Measurements from ENCODE around the gene PRR11. TPM values are rescaled to one million over a fixed set of nuclear protein-coding genes. Genes with fewer than 3 reads are reported as not detected.
A peak's percentile ranks its signal among the peaks of the same experiment; 100 is the strongest.

The PRR11 gene
- polyA plus RNA-seq, 3 donors, result 1.1 to 3.9 (median 1.7) TPM

- Mint-ChIP-seq H3K36me3 (no peaks in the 10 kb centered on the region), H3K27ac (peak within 1 kb of the TSS in 6 of 7 donors; percentile 6 to 91 (median 68)), H3K27me3 (ENCODE audit: low read depth in 3 of 3) (peaks cover 0 to 2% (median 0%) of the 10 kb centered on the region in 3 donors), H3K4me3 (peak within 1 kb of the TSS; percentile 99 to 100), H3K9me3 (no peaks in the 10 kb centered on the region), H3K4me1 (peaks cover 11% of the 10 kb centered on the region)
- no peaks in the 10 kb centered on the region for H3K27me3 ChIP-seq (ENCODE audit: control insufficient read depth in 2 of 2, insufficient read depth in 2 of 2, low read length in 2 of 2)
- H3K4me2 ChIP-seq (replicated peaks; ENCODE audit: extremely low read depth, low read length, poor library complexity, severe bottlenecking), result peak within 1 kb of the TSS; percentile 91
- peaks cover 13 to 20% of the 10 kb centered on the region in 2 donors for H3K4me1 ChIP-seq (ENCODE audit: control insufficient read depth in 1 of 2, insufficient read depth in 2 of 2, low read length in 2 of 2)
- peak within 1 kb of the TSS; percentile 77 to 94 (median 89) for H3K4me3 ChIP-seq (replicated peaks in 1 of 3; ENCODE audit: low read depth in 2 of 3, low read length in 3 of 3)
- peaks cover under 1 to 1% of the 10 kb centered on the region in 2 donors for H3K36me3 ChIP-seq (replicated peaks in 1 of 2; ENCODE audit: control insufficient read depth in 1 of 2, insufficient read depth in 2 of 2, low read length in 2 of 2)
- TF ChIP-seq CTCF (IDR thresholded peaks at IDR 0.05), result peak; percentile 71
- H3K27ac ChIP-seq (ENCODE audit: low read depth in 1 of 2, low read length in 2 of 2), result peak within 1 kb of the TSS in 1 of 2 donors; percentile 56
- H2AFZ ChIP-seq (ENCODE audit: insufficient read depth, low read depth, low read length, poor library complexity, severe bottlenecking), result peak within 1 kb of the TSS; percentile 98
- no peaks in the 10 kb centered on the region for H4K20me1 ChIP-seq (ENCODE audit: insufficient read depth, low read length)
- H3K9me3 ChIP-seq (replicated peaks in 1 of 2; ENCODE audit: control insufficient read depth in 1 of 2, insufficient read depth in 1 of 2, low read length in 2 of 2), result no peaks in the 10 kb centered on the region
- DNase-seq, result peak; percentile 92 to 96 (median 95)
- H3K9ac ChIP-seq (ENCODE audit: insufficient read depth, low read length, poor library complexity, severe bottlenecking), result peak within 1 kb of the TSS; percentile 67
- intact Hi-C loops (cut with micrococcal nuclease), result loop anchor here in 1 of 2 donors (5.0 kb wide), 1 partner anchor 222 kb away; no protein-coding TSS in a partner anchor
- no peaks in the 10 kb centered on the region for H3K79me2 ChIP-seq (ENCODE audit: insufficient read depth, low read length)
- WGBS (ENCODE audit: insufficient coverage), result under 1% methylated on average over 57 of the region's 60 CpGs
These were observed 65.0 kb downstream of the PRR11 start, which contains the start of gene GDPD1 for GRCh38 chr17:59220328-59221158. GDPD1 (plus strand) TSS chr17:59220511; CDS start chr17:59220610, 99 bp downstream.

- H3K9me3 Mint-ChIP-seq, result no peaks in the 10 kb centered on the region
- H3K9ac ChIP-seq (ENCODE audit: insufficient read depth, low read length, poor library complexity, severe bottlenecking), result peak overlapping the region; percentile 67
- TF ChIP-seq CTCF (IDR thresholded peaks at IDR 0.05), result no peak
- peak overlapping the region; percentile 91 for H3K4me2 ChIP-seq (replicated peaks; ENCODE audit: extremely low read depth, low read length, poor library complexity, severe bottlenecking)
- intact Hi-C loops (cut with micrococcal nuclease), result loop anchor here in 1 of 2 donors (5.0 kb wide), 1 partner anchor 221 kb away; no protein-coding TSS in a partner anchor
- peaks cover 0 to 2% (median 0%) of the 10 kb centered on the region in 3 donors for H3K27me3 Mint-ChIP-seq (ENCODE audit: low read depth in 3 of 3)
- H3K27me3 ChIP-seq (ENCODE audit: control insufficient read depth in 2 of 2, insufficient read depth in 2 of 2, low read length in 2 of 2), result no peaks in the 10 kb centered on the region
- peak overlapping the region in 3 of 7 donors; percentile 68 to 91 (median 89) for H3K27ac Mint-ChIP-seq
- H3K4me1 ChIP-seq (ENCODE audit: control insufficient read depth in 1 of 2, insufficient read depth in 2 of 2, low read length in 2 of 2), result peaks cover 13 to 20% of the 10 kb centered on the region in 2 donors
- no peaks in the 10 kb centered on the region for H3K36me3 ChIP-seq (replicated peaks in 1 of 2; ENCODE audit: control insufficient read depth in 1 of 2, insufficient read depth in 2 of 2, low read length in 2 of 2)
- peak overlapping the region; percentile 77 to 94 (median 89) for H3K4me3 ChIP-seq (replicated peaks in 1 of 3; ENCODE audit: low read depth in 2 of 3, low read length in 3 of 3)
- under 1% methylated on average over 11 of the region's 17 CpGs for WGBS (ENCODE audit: insufficient coverage)
- peak overlapping the region; percentile 98 for H2AFZ ChIP-seq (ENCODE audit: insufficient read depth, low read depth, low read length, poor library complexity, severe bottlenecking)
- peak overlapping the region; percentile 99 to 100 for H3K4me3 Mint-ChIP-seq
- DNase-seq, result no peak
- H3K79me2 ChIP-seq (ENCODE audit: insufficient read depth, low read length), result no peaks in the 10 kb centered on the region
- H4K20me1 ChIP-seq (ENCODE audit: insufficient read depth, low read length), result no peaks in the 10 kb centered on the region
- no peaks in the 10 kb centered on the region for H3K9me3 ChIP-seq (replicated peaks in 1 of 2; ENCODE audit: control insufficient read depth in 1 of 2, insufficient read depth in 1 of 2, low read length in 2 of 2)
- H3K36me3 Mint-ChIP-seq, result no peaks in the 10 kb centered on the region
- H3K27ac ChIP-seq (ENCODE audit: low read depth in 1 of 2, low read length in 2 of 2), result peak overlapping the region in 1 of 2 donors; percentile 56
- H3K4me1 Mint-ChIP-seq, result peaks cover 11% of the 10 kb centered on the region
These were observed 65.8 kb downstream of the PRR11 start for GRCh38 chr17:59221159-59221847.
